ENCODE results near the gene ETV3.

Gene ETV3

GRCh38 chr1:157137408-157138219 is 581 bp downstream of the ETV3 start:
- DNase-seq: no peak

- no peak for DNase-seq
Observed at GRCh38 chr1:157137046-157137407, 1.2 kb downstream of the ETV3 start.

GRCh38 chr1:157136133-157136532 is 2.1 kb downstream of the ETV3 start:
- no peak for DNase-seq

GRCh38 chr1:157135646-157136045 is 2.5 kb downstream of the ETV3 start:
- no peak for DNase-seq

- no peak for DNase-seq
Observed at GRCh38 chr1:157135070-157135469, 3.1 kb downstream of the ETV3 start.

- no peak for DNase-seq
Observed at GRCh38 chr1:157134442-157134841, 3.8 kb downstream of the ETV3 start.

- no peak for DNase-seq
Observed at GRCh38 chr1:157133426-157133825, 4.8 kb downstream of the ETV3 start.

GRCh38 chr1:157132616-157133167 is 5.5 kb downstream of the ETV3 start:
- no peak for DNase-seq

GRCh38 chr1:157132111-157132510 is 6.1 kb downstream of the ETV3 start:
- DNase-seq: no peak

GRCh38 chr1:157131281-157131680 is 6.9 kb downstream of the ETV3 start:
- DNase-seq: no peak

- no peak for DNase-seq
Observed at GRCh38 chr1:157124855-157125254, 13.3 kb downstream of the ETV3 start.

- no peak for DNase-seq
Observed at GRCh38 chr1:157119448-157119847, 18.7 kb downstream of the ETV3 start.

GRCh38 chr1:157119008-157119407 is 19.2 kb downstream of the ETV3 start:
- no peak for DNase-seq

- no peak for DNase-seq
Observed at GRCh38 chr1:157117527-157118057, 20.6 kb downstream of the ETV3 start.

GRCh38 chr1:157116737-157117103 is 21.5 kb downstream of the ETV3 start:
- DNase-seq: no peak

- no peak for DNase-seq
Observed at GRCh38 chr1:157115851-157116736, 22.1 kb downstream of the ETV3 start.

- DNase-seq: no peak
Observed at GRCh38 chr1:157115429-157115838, 22.8 kb downstream of the ETV3 start.

GRCh38 chr1:157114183-157115121 is 23.7 kb downstream of the ETV3 start:
- DNase-seq: no peak

GRCh38 chr1:157113631-157114030 is 24.6 kb downstream of the ETV3 start:
- DNase-seq: no peak

GRCh38 chr1:157113106-157113505 is 25.1 kb downstream of the ETV3 start:
- DNase-seq: no peak

GRCh38 chr1:157112186-157112867 is 25.9 kb downstream of the ETV3 start:
- DNase-seq: no peak

All from HCEC 1CT (cell line).